AG04450 (cell line): ENCODE results near the gene PLEKHB1. TPM values are rescaled to one million over a fixed set of nuclear protein-coding genes. Genes with fewer than 3 reads are reported as not detected.

Source experiments
- CTCF ChIA-PET: fragments of 300-600, 350-600 bp; formaldehyde crosslinking; extraction: SDS; loops from one replicate; lab custom pipeline; 2022; ENCODE audit warnings: antibody characterized with exemption, inconsistent platforms; lab: Charles Lee
- POLR2A ChIA-PET: fragments of 350-600 bp; formaldehyde crosslinking; extraction: SDS; loops from one replicate; lab custom pipeline; 2021; ENCODE audit warnings: antibody characterized with exemption, inconsistent platforms; lab: Yijun Ruan, JAX
- DNase-seq: peaks from one replicate; pipeline ENCODE4 v3.0.0-alpha.2; 2011; ENCODE audit warnings: low read depth, low spot score
- H3K27ac ChIP-seq: one replicate; pipeline ENCODE4 v1.5.1; 2012; ENCODE audit warnings: low read depth, low read length, control low read depth
- H3K27me3 ChIP-seq: one replicate; pipeline ENCODE4 v1.6.0; 2012; ENCODE audit warnings: low read length; ENCODE audit not compliant: control insufficient read depth, insufficient read depth
- H3K4me3 ChIP-seq: 2 replicates; pipeline ENCODE4 v1.5.1; 2011; ENCODE audit warnings: mild to moderate bottlenecking, low read depth, low read length, control low read depth
- H3K9me3 ChIP-seq: 2 replicates; pipeline ENCODE4 v1.5.1; 2012; ENCODE audit warnings: low read length; ENCODE audit not compliant: control insufficient read depth, insufficient read depth
- CTCF ChIP-seq: IDR thresholded peaks from 2 replicates; pipeline ENCODE4 v1.5.1; 2011; ENCODE audit warnings: low read depth, low read length, control low read depth, inconsistent platforms
- polyA plus RNA-seq: library from polyadenylated mRNA; depleted of rRNA; stranded (reverse); fragments of >200 nt; gene quantifications from 2 replicates; pipeline ENCODE4 v1.2.3, GENCODE V29; 2011

Gene PLEKHB1
- polyA plus RNA-seq, 1 experiment = 0.61 TPM

DNA sequence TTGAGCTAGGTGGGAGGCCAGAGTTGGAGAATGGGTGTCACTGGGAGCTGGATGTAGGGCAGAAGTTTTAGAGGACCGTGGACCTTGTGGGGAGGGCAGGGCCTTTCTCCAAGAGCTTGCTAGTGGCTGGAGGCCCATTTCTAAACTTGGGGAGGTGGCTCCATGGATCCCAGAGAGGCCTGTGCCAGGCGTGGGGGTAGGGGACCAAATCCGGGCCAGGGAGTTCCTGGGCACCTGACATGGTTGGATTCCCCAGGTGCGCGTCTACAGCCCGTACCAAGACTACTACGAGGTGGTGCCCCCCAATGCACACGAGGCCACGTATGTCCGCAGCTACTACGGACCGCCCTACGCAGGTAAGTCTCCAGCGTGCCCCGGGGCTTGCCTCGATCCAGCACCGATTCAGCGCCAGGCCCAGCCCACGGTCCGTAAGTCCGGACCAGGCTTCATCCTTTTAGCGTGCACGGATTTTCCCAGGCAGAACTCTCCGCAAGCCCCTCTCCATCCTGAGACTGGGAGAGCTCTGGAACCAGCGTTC lies 14.2 kb downstream of the PLEKHB1 start:
- no peak for DNase-seq
- Histone ChIP-seq H3K4me3 (peak overlapping the region; percentile 55), H3K9me3 (no peaks in the 10 kb centered on the region), H3K27ac (no peak overlapping the region), H3K27me3 (no peaks in the 10 kb centered on the region)
- ChIA-PET CTCF (interaction anchor here (0.6 to 7.4 kb wide), 44 partner anchors 12 to 801 kb away, joined by 3 to 125 read pairs (median 4); partner anchors contain the start of genes FAM168A and RELT), POLR2A (interaction anchor here (0.6 to 1.4 kb wide), 4 partner anchors 35 to 309 kb away, joined by 3 to 7 read pairs (median 4); no protein-coding TSS in a partner anchor)
- no peak for TF ChIP-seq CTCF

DNA sequence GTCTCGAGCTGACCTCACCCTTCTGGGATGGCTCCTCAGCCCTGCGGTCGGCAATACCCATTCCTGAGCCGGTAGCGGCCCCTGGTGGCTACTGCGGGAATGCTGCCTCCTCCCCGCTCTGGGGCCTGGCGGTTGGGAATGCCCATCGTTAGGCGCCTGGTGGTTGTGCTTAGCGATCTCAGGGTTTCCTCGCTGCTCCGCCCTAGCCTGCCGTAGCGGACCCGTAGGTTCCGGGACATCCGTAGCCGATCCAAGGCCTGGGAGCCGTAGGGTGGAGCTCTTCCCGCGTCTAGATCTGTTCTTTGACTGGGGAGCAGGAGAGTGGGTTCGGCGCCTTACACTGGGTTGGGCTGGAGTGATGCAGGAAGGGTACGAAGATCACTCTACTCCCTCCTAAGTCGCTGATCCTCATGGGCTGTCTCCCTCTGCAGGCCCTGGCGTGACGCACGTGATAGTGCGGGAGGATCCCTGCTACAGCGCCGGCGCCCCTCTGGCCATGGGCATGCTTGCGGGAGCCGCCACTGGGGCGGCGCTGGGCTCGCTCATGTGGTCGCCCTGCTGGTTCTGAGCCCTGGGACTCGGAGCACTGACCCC lies 14.8 kb downstream of the PLEKHB1 start:
- Histone ChIP-seq H3K27ac (peak overlapping the region; percentile 11), H3K9me3 (no peaks in the 10 kb centered on the region), H3K4me3 (peak overlapping the region; percentile 55), H3K27me3 (no peaks in the 10 kb centered on the region)
- ChIA-PET CTCF (interaction anchor here (0.6 to 7.4 kb wide), 54 partner anchors 11 to 801 kb away, joined by 3 to 125 read pairs (median 4); partner anchors contain the start of genes FAM168A and RELT), POLR2A (interaction anchor here (0.6 to 1.4 kb wide), 4 partner anchors 35 to 310 kb away, joined by 3 to 7 read pairs (median 4); no protein-coding TSS in a partner anchor)
- peak; percentile 49 for DNase-seq
- peak; percentile 98 for TF ChIP-seq CTCF

DNA sequence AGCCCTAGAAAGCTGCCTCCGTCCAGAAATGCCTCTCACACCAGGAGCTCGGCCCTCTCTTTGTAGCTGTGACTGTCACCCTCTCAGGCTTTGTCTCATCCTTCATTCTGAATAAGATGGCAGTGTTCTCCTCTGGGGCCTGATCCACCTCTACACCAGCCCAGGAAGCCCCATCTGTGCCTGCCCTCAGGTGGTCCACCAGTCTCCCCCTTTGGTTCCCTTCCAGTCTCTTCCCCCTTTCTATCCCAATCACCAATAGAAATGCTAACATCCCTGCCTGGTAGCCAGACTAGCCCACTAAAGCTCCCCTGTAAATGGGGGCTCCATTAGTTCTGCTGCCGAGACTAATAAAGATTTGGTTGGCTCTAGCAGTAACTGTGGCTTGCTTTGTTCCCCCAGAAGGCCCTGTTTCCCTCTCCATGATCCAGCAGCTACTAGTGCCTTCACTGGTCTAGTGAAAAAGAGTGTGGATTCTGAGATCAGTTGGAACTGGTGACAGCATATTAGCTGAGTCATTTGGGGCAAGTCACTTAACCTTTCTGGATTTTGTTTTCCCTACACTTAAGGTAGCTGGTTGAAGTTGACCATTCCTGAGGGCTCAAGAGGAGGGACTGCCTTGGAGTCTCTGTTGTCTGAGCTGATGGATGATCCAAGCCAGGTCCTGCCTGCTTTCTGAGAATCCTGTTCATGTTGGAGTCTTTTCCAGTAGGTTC lies 16.2 kb downstream of the PLEKHB1 start:
- ChIA-PET POLR2A (no interaction called here), CTCF (interaction anchor here (0.9 to 7.4 kb wide), 11 partner anchors 21 to 355 kb away, joined by 3 to 125 read pairs (median 13); no protein-coding TSS in a partner anchor)
- H3K27me3 ChIP-seq = no peaks in the 10 kb centered on the region
- no peak for TF ChIP-seq CTCF
- DNase-seq = no peak
- no peaks in the 10 kb centered on the region for H3K9me3 ChIP-seq
- H3K27ac ChIP-seq = no peak overlapping the region
- H3K4me3 ChIP-seq = no peak overlapping the region

DNA sequence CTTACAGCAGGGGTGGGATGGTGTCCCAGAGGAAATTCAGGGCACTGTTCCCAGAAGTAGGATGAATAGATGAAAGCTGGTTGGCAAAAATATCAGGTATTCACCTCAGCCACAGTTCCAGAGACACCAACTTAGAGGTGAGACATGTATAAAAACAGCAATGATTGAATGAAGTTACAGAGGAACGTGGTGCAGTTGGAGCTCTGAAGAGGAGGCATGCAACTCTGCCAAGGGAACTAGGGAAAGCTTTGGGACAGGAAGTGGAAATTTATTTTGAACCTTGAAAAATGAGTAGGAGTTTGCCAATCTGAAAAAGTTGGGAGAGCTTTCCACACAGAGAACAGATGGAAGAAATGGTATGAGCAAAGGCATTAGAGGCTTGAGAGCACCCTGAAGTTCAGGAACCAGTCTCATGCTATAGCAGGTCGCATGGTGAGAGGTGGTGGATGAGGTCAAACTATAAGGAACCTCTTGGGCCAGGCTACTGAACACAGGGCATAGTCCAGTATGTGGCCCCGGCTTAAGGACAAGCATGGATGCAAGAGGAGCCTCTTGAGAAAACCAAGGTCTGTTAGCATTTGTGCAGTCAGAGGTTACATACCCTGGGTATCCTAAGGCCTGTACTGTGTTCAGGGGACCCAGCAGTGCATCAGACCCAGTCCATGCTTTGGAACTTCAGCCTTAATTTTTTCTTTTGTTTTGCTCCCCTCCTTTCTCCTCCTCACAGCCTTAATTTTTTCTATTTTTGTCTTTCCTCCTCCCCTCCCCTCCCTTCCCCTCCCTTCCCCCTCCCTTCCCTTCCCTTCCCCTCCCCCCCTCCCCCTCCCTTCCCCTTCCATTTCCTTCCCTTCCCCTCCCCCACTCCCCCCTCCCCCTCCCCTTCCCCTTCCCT lies 17.5 kb downstream of the PLEKHB1 start:
- H3K4me3 ChIP-seq = no peak overlapping the region
- DNase-seq = no peak
- POLR2A ChIA-PET = no interaction called here
- H3K27ac ChIP-seq = no peak overlapping the region
- no peaks in the 10 kb centered on the region for H3K9me3 ChIP-seq
- CTCF ChIA-PET = interaction anchor here (4.8 to 7.4 kb wide), 4 partner anchors 39 to 313 kb away, joined by 64 to 125 read pairs (median 66); no protein-coding TSS in a partner anchor
- no peak for TF ChIP-seq CTCF
- no peaks in the 10 kb centered on the region for H3K27me3 ChIP-seq
